Panc1 (cell line): ENCODE measurements around the gene NCBP2. TPM values are rescaled to one million over a fixed set of nuclear protein-coding genes. Genes with fewer than 3 reads are reported as not detected.

Experiments
- ATAC-seq: fragments of 200-7000 bp; cut with Tn5 transposase; 2 replicates; pipeline ENCODE4 v1.9.1; 2020; ENCODE audit warnings: mild to moderate bottlenecking, moderate library complexity
- BruUV-seq: library from RNA; stranded (reverse); fragments of 400-500 nt; replicated peaks from 2 replicates; lab custom pipeline; 2021; lab: Mats Ljungman, UMichigan
- CTCF ChIA-PET: fragments of 300-600 bp; sonication (Branson Sonifier 250); formaldehyde crosslinking; loops from one replicate; lab custom pipeline; 2022; ENCODE audit warnings: antibody characterized with exemption; lab: Charles Lee
- POLR2A ChIA-PET: fragments of 300-600 bp; sonication (Branson Sonifier 250); formaldehyde crosslinking; loops from one replicate; lab custom pipeline; 2022; ENCODE audit warnings: antibody characterized with exemption; lab: Charles Lee
- DNase-seq: peaks from one replicate; pipeline ENCODE4 v3.0.0-alpha.2; 2010; ENCODE audit warnings: low read depth, low spot score
- H3K27ac ChIP-seq: 2 replicates; pipeline ENCODE4 v1.5.1; 2011; ENCODE audit warnings: mild to moderate bottlenecking, low read length, inconsistent platforms
- H3K27me3 ChIP-seq: fragments of 200-500 bp; sonication (Bioruptor generic); 2 replicates; pipeline ENCODE4 v1.6.0; 2014; ENCODE audit warnings: low read length, inconsistent platforms; ENCODE audit not compliant: control insufficient read depth, insufficient read depth
- H3K36me3 ChIP-seq: fragments of 200-500 bp; sonication (Bioruptor generic); 2 replicates; pipeline ENCODE4 v1.5.1; 2014; ENCODE audit warnings: inconsistent platforms, mild to moderate bottlenecking, low read length, moderate library complexity; ENCODE audit not compliant: control insufficient read depth, insufficient read depth
- H3K4me1 ChIP-seq: 2 replicates; pipeline ENCODE4 v1.5.1; 2011; ENCODE audit warnings: inconsistent platforms, mild to moderate bottlenecking, low read length, moderate library complexity; ENCODE audit not compliant: control insufficient read depth, insufficient read depth
- H3K4me3 ChIP-seq, 2 experiments: 2 replicates each; pipeline ENCODE4 v1.5.1; 2011 to 2012; ENCODE audit warnings: low read depth in 2 of 2, low read length in 2 of 2, mild to moderate bottlenecking in 2 of 2, inconsistent platforms in 1 of 2, moderate library complexity in 1 of 2
- H3K9me3 ChIP-seq: fragments of 200-500 bp; sonication (Bioruptor generic); 2 replicates; pipeline ENCODE4 v1.5.1; 2014; ENCODE audit warnings: low read depth, mild to moderate bottlenecking, inconsistent platforms, low read length, moderate library complexity; ENCODE audit not compliant: control insufficient read depth, insufficient read depth
- CTCF ChIP-seq: fragments of 450-650 bp; IDR thresholded peaks from 2 replicates; pipeline ENCODE4 v1.5.1; 2017; ENCODE audit warnings: mild to moderate bottlenecking
- POLR2AphosphoS5 ChIP-seq: IDR thresholded peaks from 2 replicates; pipeline ENCODE4 v1.6.1; 2012; ENCODE audit warnings: mild to moderate bottlenecking, low read depth, low read length, moderate library complexity
- REST ChIP-seq, 2 experiments: IDR thresholded peaks; 2 replicates each; pipeline ENCODE4 v1.6.1; 2011 to 2012; ENCODE audit warnings: low read depth in 2 of 2, control low read depth in 1 of 2, low read length in 1 of 2, mild to moderate bottlenecking in 1 of 2, moderate library complexity in 1 of 2; ENCODE audit not compliant: insufficient read depth in 1 of 2
- SIN3A ChIP-seq: IDR thresholded peaks from 2 replicates; pipeline ENCODE4 v1.6.1; 2012; ENCODE audit warnings: low read depth, mild to moderate bottlenecking, low read length, moderate library complexity, borderline replicate concordance; ENCODE audit not compliant: insufficient read depth
- TCF7L2 ChIP-seq: IDR thresholded peaks from 2 replicates; pipeline ENCODE4 v1.6.1; 2011; ENCODE audit warnings: mild to moderate bottlenecking, low read depth, low read length, inconsistent platforms
- in situ Hi-C: cut with HindIII; loops from 2 replicates; pipeline ENCODE4 v1.10.0; 2016; ENCODE audit warnings: low sequenced_read_pairs, low pct_unique_long_range_greater_than_20kb
- intact Hi-C: fragments of 100-400 bp; cut with micrococcal nuclease; formaldehyde crosslinking; loops from one replicate; pipeline ENCODE4 v1.10.0; 2022; ENCODE audit not compliant: unreplicated experiment
- total RNA-seq: library from RNA; stranded (reverse); gene quantifications from one replicate; pipeline ENCODE4 v1.2.1, GENCODE V29; 2021; ENCODE audit not compliant: unreplicated experiment

NCBP2 gene
- total RNA-seq, 1 experiment from 2014 or later = 122 TPM

GRCh38 chr3:196985954-196986885 lies 43.9 kb upstream of the NCBP2 start:
- Histone ChIP-seq H3K4me1 (peaks cover 10% of the 10 kb centered on the region; the same call in 1 of the 2 replicates), H3K36me3 (no peaks in the 10 kb centered on the region), H3K9me3 (peaks cover 5% of the 10 kb centered on the region; the same call in 1 of the 2 replicates), H3K27me3 (peaks cover 3% of the 10 kb centered on the region; the same call in 1 of the 2 replicates), H3K27ac (no peak overlapping the region), H3K4me3 (no peak overlapping the region)
- ChIA-PET CTCF (interaction anchor here (0.6 kb wide), 2 partner anchors 68 to 536 kb away, joined by 4 to 6 read pairs; no protein-coding TSS in a partner anchor), POLR2A (no interaction called here)
- TF ChIP-seq TCF7L2 (no peak), REST (IDR thresholded peaks at IDR 0.05; ENCODE audit: insufficient read depth in 1 of 2, low read depth in 2 of 2, low read length in 1 of 2) (no peak), SIN3A (no peak), CTCF (no peak), POLR2AphosphoS5 (no peak)
- BruUV-seq = no TSS peak
- in situ Hi-C loops = no loop called here
- intact Hi-C loops = no loop called here
- ATAC-seq (no peak), DNase-seq (no peak)

- in situ Hi-C loops = no loop called here
- CTCF ChIA-PET = no interaction called here
These were observed 43.0 kb upstream of the NCBP2 start for GRCh38 chr3:196985298-196985697.

More at GRCh38 chr3:196985298-196985697, 43.0 kb upstream of the NCBP2 start:
- DNase-seq (no peak), ATAC-seq (no peak)
- intact Hi-C loops = no loop called here
- POLR2A ChIA-PET = no interaction called here
- no peak for TF ChIP-seq REST (IDR thresholded peaks at IDR 0.05; ENCODE audit: insufficient read depth in 1 of 2, low read depth in 2 of 2, low read length in 1 of 2)
- TF ChIP-seq POLR2AphosphoS5 = no peak
- TF ChIP-seq CTCF = no peak
- no peak for TF ChIP-seq TCF7L2
- no peak for TF ChIP-seq SIN3A
- Histone ChIP-seq H3K27ac (no peak overlapping the region), H3K27me3 (peaks cover 3% of the 10 kb centered on the region; the same call in 1 of the 2 replicates), H3K9me3 (peaks cover 5% of the 10 kb centered on the region; the same call in 1 of the 2 replicates), H3K4me1 (peaks cover 9% of the 10 kb centered on the region; the same call in 1 of the 2 replicates), H3K4me3 (no peak overlapping the region), H3K36me3 (no peaks in the 10 kb centered on the region)
- BruUV-seq = no TSS peak
